HG02678 (cell line): ENCODE data around the gene CFAP70.
"Not testable (repeated sequence)": the region's sequence is repeated elsewhere in the genome, so short reads cannot be mapped to it uniquely, and the experiment has no call there.

Experiments
- ATAC-seq: cut with Tn5 transposase; IDR thresholded peaks from one replicate; pipeline ENCODE4 v1.9.1; 2021; ENCODE audit warnings: mild to moderate bottlenecking, moderate library complexity; ENCODE audit not compliant: unreplicated experiment

CFAP70 gene

DNA sequence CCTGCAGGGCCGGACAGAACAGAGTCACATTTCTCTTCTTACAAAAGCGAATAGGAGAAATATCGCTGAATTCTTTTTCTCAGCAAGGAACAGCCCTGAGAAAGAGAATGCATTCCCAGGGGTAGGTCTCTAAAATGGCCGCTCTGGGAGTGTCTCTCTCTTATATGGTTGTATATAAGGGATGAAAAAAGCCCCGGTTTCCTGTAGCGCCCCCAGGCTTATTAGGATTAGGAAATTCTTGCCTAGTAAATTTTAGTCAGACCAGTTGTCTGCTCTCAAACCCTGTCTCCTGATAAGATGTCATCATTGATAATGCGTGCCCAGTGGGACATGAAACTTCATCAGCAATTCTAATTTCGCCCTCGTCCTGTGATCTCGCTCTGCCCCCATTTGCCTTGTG, 100.1 kb downstream of the CFAP70 start:
- ATAC-seq, result not testable (repeated sequence)

DNA sequence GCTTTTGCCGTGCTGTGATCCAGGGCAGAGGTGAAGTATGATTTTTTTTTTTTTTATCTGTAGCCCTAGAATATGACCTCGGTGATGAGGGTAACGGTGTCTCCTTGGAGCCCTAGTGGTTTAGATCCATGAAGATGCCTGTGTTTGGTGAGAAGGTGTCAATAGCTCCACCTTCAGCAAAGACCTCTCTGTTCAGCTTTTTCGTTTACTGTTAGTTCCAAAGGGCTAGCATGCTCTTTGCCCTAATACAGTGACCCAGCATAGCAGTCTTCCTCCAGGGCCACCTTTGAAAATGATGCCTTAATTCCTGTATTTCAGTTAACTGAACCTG, 105.5 kb downstream of the CFAP70 start:
- no peak for ATAC-seq

DNA sequence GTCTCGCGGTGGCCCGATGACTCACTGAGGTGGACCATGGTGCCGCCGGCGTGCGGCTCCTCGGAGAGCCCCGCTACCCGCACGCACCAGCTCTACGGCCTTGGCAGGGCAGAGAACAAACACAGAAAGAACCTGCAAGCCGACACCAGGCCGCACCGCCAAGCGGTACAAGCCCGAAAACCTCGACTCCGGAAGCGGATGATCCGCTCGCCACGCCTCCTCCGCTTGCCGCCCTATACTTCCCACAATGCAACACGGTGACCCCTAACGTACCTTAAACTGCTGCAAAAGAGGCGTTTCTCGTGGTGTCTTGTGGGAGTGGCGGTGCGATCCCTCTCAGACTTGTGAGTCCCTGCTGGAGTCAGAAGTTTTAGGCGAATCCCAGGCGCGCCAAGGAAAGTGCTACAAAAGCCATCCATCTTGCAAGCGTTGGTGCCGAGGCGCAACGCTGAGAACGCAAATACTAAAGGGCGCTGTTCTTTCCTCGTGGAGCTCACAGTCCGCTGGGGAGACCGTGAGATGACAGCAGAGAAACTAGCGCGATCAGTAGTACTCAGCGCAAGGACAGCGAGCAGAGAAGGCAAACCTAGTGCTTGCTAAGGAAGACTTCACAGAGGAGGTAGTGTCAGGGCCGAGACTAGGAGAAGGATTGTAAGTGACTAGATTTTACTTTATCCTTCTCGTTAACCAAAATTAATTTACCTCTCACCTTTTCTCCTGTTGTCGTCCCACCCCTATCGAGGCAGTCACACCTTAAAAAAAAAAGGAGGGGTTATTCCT, 106.0 kb downstream of the CFAP70 start, which contains the start of gene MRPS16:
Gene MRPS16, minus strand, starts transcription at position 200 of the 780 bp plus-strand sequence. Its CDS starts 162 bp downstream, at position 38.
- ATAC-seq, result peak; percentile 81

DNA sequence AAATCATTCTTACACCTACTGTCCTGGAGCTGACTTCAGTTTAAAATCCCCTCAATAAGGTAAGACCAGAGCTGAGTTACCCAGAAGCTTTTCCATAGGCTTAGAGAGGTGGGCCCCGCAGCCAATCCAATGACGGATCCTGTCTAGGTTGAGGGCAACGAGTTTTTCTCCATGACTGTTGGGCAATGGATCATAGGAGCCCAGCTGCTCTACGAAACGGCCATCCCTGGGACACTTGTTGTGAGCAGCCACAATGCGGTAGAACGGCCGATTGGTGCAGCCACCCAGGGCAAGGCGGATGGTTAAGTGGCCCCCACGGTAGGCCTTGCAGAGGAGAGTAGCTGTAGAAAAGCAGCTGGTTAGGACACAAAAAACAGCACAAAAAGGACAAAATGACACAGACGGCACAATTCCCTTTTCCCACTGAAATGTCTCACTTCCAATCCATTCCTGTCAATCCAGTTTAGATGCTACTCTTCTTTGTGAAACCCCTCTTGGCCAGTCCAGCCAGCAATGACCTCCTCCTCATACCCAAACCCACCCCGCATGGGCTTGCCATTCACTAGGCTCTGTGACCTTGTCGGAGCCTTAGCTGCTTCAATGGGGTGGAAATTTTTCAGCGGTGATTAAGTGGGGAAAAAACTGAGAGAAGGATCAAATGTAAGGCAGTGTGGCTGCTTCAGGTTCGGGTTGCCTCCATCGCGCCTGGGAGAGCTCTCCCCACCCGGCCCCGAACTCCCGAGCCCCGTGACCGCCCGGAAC, 106.8 kb downstream of the CFAP70 start:
- ATAC-seq, result peak; percentile 40

DNA sequence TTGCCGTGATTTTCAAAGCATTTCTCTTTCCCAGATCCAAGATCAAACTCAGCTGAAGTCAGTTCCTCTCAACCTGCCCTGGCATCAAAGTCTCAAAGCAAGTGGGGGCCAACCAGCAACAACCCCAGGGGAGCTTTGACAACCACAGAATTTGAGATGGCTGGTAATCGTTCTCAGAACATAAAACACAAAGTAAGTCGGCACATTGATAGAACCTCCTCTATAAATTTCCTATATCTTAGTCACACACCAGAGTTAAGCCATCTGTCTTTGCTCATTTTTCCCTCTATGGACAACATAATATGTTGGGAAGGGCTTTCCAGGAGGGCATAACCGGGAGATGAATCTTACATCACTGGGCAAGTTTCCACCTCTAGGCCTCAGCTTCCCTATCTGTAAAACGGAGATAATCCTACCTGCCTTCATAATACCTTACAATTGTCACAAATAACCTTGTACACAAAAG, 110.4 kb downstream of the CFAP70 start:
- ATAC-seq, result no peak

DNA sequence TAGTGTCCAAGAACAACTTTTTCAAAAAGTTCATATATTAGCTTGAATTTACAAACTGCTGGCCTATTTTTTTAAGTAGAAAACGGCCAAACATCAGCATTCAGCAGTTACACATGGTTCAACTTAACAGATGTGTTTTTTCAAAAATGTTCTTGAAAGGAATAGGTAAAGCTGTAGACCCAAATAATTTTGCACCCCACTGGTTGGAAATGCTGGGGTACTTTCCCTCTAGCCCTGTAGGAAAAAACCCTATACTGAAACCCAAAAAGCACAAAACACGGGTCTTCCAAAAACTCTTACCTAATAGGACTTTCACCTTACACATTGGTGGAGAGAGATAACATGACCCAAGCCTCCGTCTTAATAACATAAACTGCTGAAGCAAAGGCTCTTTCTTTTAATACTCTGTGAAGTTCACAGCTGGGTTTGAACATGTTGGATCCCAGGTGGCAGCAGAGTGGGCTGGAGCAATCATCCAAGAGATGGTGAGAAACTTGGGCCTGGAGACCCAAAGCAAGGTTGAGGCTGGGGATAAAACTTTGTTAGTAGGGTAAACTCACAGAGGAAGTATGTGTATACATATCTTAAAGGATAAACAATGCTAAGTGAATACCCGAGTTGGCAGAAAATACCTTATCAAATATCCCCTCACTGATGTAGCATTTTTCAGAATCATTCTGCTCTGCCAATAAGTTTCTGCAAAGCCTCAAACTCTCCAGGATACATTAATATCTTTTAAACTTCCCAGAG, 111.0 kb downstream of the CFAP70 start:
- no peak for ATAC-seq

DNA sequence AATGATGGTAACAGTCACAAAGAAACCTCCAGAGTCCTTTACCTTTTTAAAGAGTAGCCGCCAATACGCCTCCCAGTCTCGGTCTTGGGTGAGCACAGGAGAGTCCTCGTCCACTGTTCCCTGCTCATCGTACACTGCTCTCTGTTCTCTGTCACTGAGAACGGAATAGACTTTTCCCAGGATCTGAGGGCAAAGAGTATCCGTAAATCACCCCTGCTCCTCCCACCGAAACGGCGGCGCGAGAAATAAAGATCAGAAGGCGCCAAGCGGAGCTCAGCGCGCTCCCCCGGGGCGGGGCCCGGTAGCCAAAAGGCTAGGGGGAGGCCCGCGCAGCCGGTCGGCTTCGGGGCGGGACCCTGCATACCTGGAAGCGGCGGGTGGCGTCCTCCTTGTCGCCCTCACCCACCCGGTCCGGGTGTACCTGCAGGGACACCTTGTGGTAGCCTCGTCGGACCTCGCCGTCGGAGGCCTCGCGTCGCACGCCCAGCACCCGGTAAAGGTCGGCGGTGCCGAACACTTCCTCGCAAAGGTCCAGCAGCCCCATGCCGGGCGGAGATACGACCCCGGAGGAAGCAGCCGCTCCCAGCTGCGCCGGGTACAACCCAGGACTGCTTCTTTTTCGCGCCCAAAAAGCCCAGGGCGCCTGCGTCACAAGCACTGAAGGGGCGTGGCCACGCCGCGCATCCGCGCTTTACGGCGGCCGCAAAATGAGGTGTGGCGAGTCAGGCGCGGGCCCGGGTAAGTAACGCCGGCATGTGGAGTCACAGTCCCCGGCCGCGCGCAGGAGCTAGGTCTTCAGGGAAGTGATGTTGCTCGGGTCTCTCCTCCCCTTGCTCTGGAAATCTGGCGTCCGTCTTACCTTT, 111.8 kb downstream of the CFAP70 start, which contains the start of gene DNAJC9:
Gene DNAJC9, minus strand, starts transcription at position 610 of the 863 bp plus-strand sequence. Its CDS starts 66 bp downstream, at position 544.
- ATAC-seq, result peak; percentile 82

DNA sequence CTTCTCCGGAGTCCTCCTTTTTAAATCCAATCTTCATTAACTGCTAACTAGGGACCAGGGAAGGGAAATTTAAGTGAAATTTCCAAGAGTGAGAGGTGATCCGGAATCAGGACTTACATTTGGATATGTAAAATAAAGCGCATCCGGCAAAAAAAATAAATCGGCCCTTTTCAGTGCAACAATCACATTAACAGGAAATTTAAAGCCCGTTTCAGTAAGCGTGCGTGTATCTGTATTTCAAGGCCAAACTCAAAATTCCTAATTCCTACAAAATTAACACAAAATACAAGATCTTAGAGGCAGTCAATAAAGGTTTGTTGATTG, 112.4 kb downstream of the CFAP70 start:
- no peak for ATAC-seq

DNA sequence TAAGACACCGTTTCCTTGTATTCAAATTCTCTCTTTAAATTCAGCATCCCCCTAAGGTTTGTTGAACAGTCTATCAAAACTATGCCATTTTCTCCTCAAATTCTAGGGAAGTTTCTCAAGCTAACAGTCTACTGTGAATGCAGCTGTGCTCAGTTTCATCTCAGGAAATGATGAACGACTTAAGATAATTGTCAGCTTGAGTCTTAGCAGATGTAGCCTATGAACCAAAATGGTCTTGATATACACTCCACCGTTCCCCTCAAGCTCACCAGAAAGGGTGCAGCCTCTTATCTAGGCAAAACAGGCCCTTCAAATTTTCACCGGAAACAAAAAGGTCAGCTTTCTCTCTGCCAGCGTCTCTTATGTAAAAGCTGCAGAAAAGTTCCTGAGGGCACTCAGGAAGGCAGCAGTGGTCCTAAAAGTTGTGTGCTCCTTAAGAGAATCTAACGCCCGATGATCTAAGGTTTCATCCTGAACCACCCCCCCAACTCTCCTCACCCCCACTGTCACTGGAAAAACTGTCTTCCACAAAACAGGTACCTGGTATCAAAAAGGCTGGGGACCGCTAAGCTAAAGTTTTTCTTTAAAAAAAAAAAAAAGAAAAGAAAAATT, 113.7 kb downstream of the CFAP70 start:
- no peak for ATAC-seq

DNA sequence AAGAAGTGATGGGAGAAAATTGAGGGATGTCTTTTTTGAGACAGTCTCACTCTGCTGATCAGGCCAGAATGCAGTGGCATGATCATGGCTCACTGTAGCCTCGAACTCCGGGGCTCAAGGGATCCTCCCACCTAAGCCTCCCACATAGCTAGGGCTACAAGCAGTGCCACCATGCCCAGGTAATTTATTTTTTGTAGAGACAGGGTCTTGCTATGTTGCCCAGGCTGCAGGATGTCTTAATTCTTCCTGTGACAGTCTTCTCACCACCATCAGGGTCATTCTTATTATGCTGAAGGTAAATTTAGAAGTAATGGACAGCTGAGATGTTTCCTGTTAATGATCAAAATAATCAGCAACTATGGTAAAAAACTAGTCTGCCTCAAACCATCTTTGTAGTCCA, 118.8 kb downstream of the CFAP70 start:
- ATAC-seq, result no peak

DNA sequence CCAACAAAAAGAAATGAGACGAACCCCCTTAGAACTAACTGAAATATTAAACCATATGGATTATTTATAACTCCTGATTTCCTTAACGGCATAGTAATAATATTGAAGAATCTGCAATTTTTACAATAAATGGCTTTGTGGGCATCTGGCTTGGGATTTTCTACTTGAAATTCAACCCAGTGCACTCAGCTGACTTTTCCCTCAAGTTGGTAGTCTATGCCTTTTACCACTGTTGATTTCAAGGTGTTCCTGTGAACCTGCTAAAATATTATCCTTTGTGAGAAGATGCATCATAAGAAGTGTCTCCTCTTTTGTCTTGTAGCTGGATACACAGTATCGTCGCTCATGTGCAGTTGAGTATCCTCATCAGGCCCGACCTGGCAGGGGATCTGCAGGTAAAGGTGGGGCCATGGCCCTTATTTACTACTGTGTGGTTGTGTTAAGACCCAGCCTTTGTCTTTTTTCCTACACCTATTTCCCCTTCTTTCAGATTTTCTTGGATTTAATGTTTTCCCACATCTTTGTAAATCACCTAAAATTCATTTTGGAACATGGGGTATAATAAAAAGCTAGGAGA, 119.6 kb downstream of the CFAP70 start:
- ATAC-seq, result no peak

DNA sequence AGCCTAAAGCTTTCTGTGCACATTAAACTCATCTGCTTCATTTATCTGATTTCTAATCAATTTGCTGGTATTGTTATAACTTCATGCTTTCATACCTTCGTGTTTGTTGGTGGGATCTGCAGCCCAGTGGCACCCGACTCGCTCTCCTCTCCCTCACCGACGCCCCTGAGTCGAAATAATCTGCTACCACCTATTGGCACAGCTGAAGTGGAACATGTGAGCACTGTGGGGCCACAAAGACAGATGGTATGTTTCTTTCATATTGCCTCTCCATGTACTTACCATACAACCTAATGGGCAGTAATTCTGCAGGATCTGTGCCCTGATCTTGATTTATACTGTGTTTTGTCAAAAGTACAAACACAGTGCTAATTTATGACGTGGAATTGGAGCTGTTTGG, 124.0 kb downstream of the CFAP70 start:
- no peak for ATAC-seq

DNA sequence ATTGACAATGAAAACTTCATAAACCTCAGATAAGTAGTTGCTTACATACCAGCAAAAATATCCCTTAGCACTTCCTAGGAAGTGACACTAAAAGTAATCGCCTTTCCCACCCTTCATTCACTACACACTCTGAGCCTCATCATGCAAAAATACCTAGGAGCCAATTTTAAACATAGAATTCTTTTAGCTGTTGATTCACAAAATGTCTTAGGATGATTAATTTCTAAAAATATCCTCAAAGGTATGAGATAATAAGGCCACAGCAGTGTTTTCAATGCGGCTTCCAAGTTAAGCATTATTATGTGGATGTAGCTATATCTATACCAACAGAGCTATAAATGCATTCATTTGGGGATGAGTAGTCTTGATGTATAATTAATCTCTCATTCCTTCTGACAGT, 124.8 kb downstream of the CFAP70 start:
- ATAC-seq, result no peak

DNA sequence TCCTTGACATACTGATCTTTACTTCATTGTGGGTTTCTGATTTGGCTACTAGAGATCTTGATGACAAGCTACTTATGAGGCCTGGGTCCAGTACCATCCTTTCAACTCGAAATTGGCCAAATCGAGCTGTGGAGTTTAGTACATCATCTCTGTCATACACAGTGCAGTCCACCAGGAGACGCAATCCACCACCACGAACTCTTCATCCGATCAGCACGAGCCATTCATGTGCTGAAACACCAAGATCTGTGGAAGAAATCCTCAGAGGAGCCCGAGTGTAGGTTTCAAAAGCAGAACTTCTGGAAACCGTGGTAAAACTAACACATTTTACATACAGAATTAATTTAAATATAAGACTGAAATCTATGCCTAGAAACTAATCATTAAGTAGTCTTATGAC, 125.8 kb downstream of the CFAP70 start:
- no peak for ATAC-seq

DNA sequence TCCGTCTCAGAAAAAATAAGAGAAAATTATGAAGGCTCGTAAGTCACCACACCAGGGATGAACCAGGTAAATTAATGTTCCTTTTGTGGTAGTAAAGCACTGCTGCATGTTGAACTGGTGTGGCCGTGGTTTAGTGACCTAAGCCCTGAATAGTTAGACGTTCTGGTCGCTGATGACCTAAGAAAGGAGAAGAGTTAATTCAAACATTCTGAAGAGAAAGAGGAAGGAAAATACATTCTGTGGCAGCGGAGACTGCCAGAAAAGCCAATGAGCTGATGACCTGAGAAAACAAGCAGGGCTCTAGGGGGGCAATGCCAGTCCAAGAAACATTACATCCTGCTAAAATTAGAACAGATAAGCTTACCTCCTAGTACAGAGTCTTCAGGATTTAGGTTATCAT, 129.1 kb downstream of the CFAP70 start:
- no peak for ATAC-seq

DNA sequence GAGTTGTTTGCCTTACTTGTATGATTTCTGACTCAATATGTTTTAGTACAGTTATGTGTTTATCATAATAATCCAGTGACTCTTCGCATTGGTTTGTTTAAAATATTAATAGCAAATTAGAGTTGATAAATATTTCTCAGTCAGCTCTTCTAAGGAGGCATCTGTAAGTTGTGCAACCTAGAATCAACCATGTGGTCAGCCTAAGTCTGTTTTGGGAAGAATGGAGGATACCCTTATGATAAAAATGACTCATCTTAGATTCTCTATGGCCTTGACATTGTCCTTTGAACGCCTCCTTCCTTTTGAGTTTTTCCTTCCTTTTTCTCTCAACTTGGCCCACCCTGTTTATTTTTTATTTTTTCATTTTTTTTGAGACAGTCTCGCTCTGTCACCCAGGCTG, 130.4 kb downstream of the CFAP70 start:
- ATAC-seq, result no peak

DNA sequence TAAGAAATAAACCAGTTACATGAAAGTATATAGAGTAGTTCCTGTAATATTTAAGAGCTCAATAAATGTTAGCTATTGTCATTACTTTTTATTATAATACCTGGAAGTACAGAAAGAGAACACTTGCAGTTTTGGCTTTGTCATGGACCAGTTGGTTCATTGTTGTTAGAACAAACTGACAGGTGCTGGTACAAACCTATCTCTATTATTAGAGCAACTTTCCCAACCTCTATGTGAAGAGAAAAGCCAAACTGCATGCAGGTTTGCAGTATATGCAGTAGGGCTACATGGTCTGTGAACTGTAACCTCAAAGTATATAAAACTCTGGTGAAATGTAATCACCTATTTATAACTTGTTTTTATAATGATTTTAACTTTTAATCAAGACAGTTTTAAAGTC, 132.0 kb downstream of the CFAP70 start:
- no peak for ATAC-seq

DNA sequence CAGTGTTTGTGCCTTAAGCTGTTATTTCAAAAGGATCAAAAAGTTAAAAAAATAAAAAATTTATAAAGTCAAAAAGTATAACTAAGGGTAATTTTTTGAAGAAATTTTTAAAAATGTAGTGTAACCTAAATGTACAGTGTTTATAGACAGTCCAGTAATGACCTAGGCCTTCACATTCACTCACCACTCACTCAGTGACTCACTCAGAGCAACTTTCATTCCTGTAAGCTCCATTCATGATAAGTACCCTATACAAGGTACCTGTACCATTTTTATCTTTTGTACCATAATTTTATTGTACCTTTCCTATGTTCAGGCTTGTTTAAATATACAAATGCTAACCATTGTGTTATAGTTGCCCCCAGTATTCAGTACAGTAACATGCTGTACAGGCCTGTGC, 133.1 kb downstream of the CFAP70 start:
- ATAC-seq, result no peak

DNA sequence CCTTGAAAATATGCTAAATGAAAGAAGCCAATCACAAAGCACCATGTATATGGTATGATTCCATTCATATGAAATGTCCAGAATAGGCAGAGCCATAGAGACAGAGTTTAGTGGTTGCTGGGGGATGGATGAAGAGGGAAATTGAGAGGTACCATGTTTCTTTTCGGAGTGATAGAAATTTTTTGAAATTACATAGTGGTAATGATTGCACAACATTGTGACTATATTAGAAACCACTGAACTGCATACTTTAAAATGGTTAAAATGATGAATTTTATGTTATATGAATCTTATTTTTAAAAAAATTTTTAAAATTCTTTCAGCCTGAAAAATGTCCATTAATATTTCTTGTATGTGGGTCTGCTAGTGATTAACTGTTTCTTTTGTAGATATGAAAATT, 137.7 kb downstream of the CFAP70 start:
- ATAC-seq, result no peak

DNA sequence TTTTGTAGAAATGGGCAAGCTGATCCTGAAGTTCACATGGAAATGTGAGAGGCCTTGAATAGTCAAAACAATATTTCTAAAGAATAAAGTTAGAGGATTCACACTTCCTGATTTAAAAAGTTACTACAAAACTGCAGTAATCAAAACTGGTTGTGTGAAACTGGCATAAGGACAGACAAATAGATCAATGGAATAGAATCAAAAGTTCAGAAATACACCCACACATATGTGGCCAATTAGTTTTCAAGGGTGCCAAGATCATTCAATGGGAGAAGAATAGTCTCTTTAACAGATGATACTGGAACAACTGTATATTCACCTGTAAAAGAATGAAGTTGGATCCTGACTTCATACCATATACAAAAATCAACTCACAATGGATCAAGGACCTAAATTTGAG, 139.3 kb downstream of the CFAP70 start:
- ATAC-seq, result no peak
